Glutamatergic neuron (in vitro differentiated cells): ENCODE results near the gene NDUFV1. TPM values are rescaled to one million over a fixed set of nuclear protein-coding genes. Genes with fewer than 3 reads are reported as not detected.

Source experiments
- DNase-seq: peaks from one replicate; pipeline ENCODE4 v3.0.0; 2022
- H3K27ac Mint-ChIP-seq: one replicate; pipeline ENCODE4 v1.8.0; 2020; ENCODE audit warnings: mild to moderate bottlenecking, mixed read lengths, inconsistent platforms; ENCODE audit not compliant: unreplicated experiment
- H3K27me3 Mint-ChIP-seq: one replicate; pipeline ENCODE4 v1.8.0; 2020; ENCODE audit warnings: mild to moderate bottlenecking, moderate library complexity, mixed read lengths, inconsistent platforms; ENCODE audit not compliant: unreplicated experiment
- H3K36me3 Mint-ChIP-seq: one replicate; pipeline ENCODE4 v1.8.0; 2020; ENCODE audit warnings: mild to moderate bottlenecking, mixed read lengths, inconsistent platforms; ENCODE audit not compliant: unreplicated experiment
- H3K4me1 Mint-ChIP-seq: one replicate; pipeline ENCODE4 v1.8.0; 2020; ENCODE audit warnings: mild to moderate bottlenecking, low read depth, mixed read lengths, inconsistent platforms; ENCODE audit not compliant: unreplicated experiment
- H3K4me3 Mint-ChIP-seq: one replicate; pipeline ENCODE4 v1.8.0; 2020; ENCODE audit warnings: mild to moderate bottlenecking, mixed read lengths, inconsistent platforms; ENCODE audit not compliant: unreplicated experiment
- H3K9me3 Mint-ChIP-seq: one replicate; pipeline ENCODE4 v1.8.0; 2020; ENCODE audit warnings: mild to moderate bottlenecking, moderate library complexity, mixed read lengths, inconsistent platforms; ENCODE audit not compliant: unreplicated experiment
- total RNA-seq: library from RNA; stranded (reverse); fragmentation: NEBNext Ultra II Directional; extraction: Animal tissue kit (Norgen Biotek cat#: 25700); gene quantifications from one replicate; pipeline ENCODE4 v1.2.1, GENCODE V29; 2021; ENCODE audit not compliant: unreplicated experiment
- TF ChIP-seq, protein P1 (sequence below): fragments of 200-600 bp; sonication (generic); IDR thresholded peaks from one replicate; pipeline ENCODE4 v1.5.0; 2021; ENCODE audit not compliant: partially characterized antibody, unreplicated experiment

The NDUFV1 gene
- total RNA-seq, 1 donor from 2014 or later = 216 TPM

DNA sequence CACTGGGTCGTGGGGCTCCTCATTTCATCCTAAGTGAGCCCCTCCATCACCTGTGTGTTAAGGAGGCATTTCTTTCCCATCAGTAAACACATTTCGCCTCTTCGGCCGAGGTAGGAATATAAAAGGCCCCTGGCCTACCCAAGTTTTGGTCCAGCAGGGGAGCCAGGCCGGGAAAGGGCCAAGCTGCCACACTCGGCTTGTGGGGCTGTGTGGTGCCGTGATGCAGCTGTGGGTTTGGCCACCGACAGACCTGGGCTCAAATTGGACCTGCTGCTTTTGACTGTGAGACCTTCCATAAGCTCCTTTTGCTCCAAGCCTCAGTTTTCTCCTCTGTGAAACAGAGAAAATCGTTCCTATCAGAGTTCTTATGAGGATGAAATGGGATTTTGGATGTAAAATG lies 771 bp downstream of the NDUFV1 start:
- TF ChIP-seq, protein P1, sequence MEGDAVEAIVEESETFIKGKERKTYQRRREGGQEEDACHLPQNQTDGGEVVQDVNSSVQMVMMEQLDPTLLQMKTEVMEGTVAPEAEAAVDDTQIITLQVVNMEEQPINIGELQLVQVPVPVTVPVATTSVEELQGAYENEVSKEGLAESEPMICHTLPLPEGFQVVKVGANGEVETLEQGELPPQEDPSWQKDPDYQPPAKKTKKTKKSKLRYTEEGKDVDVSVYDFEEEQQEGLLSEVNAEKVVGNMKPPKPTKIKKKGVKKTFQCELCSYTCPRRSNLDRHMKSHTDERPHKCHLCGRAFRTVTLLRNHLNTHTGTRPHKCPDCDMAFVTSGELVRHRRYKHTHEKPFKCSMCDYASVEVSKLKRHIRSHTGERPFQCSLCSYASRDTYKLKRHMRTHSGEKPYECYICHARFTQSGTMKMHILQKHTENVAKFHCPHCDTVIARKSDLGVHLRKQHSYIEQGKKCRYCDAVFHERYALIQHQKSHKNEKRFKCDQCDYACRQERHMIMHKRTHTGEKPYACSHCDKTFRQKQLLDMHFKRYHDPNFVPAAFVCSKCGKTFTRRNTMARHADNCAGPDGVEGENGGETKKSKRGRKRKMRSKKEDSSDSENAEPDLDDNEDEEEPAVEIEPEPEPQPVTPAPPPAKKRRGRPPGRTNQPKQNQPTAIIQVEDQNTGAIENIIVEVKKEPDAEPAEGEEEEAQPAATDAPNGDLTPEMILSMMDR = no peak
- H3K27ac Mint-ChIP-seq = peak overlapping the region; percentile 94
- no peak for DNase-seq
- peak overlapping the region; percentile 98 for H3K4me3 Mint-ChIP-seq
- peaks cover 8% of the 10 kb centered on the region for H3K27me3 Mint-ChIP-seq
- H3K36me3 Mint-ChIP-seq = no peaks in the 10 kb centered on the region
- peaks cover 6% of the 10 kb centered on the region for H3K9me3 Mint-ChIP-seq
- H3K4me1 Mint-ChIP-seq = peaks cover 14% of the 10 kb centered on the region

DNA sequence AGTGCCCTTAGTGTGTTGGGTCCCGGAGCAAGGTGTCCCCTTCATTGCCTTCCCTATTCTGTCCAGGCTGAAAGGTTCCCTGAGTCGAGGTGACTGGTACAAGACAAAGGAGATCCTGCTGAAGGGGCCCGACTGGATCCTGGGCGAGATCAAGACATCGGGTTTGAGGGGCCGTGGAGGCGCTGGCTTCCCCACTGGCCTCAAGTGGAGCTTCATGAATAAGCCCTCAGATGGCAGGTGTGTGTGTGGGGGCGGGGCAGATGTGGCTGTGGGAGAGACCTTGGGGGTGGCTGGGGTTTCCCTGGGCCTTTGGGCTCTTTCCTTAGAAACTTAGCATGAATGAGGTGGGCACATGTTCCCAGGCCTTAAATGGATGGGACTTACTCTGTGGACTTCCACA lies 1.8 kb downstream of the NDUFV1 start:
- H3K4me3 Mint-ChIP-seq = peak overlapping the region; percentile 20
- peaks cover 7% of the 10 kb centered on the region for H3K4me1 Mint-ChIP-seq
- H3K27me3 Mint-ChIP-seq = peaks cover 8% of the 10 kb centered on the region
- no peak overlapping the region for H3K27ac Mint-ChIP-seq
- TF ChIP-seq, protein P1 = no peak
- DNase-seq = no peak
- peaks cover 6% of the 10 kb centered on the region for H3K9me3 Mint-ChIP-seq
- no peaks in the 10 kb centered on the region for H3K36me3 Mint-ChIP-seq

DNA sequence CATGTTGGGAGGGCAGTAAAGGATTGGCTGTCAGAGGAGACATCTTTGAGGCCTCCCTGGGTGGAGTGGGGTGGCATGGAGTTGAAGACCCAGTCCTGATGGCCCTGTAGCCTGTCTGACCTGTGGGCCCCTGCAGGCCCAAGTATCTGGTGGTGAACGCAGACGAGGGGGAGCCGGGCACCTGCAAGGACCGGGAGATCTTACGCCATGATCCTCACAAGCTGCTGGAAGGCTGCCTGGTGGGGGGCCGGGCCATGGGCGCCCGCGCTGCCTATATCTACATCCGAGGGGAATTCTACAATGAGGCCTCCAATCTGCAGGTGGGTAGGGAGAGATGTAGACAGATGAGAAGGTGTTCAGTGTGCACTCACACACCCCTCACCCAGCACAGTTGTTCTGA lies 2.6 kb downstream of the NDUFV1 start:
- no peak overlapping the region for H3K4me3 Mint-ChIP-seq
- H3K27me3 Mint-ChIP-seq = peaks cover 6% of the 10 kb centered on the region
- no peaks in the 10 kb centered on the region for H3K36me3 Mint-ChIP-seq

DNA sequence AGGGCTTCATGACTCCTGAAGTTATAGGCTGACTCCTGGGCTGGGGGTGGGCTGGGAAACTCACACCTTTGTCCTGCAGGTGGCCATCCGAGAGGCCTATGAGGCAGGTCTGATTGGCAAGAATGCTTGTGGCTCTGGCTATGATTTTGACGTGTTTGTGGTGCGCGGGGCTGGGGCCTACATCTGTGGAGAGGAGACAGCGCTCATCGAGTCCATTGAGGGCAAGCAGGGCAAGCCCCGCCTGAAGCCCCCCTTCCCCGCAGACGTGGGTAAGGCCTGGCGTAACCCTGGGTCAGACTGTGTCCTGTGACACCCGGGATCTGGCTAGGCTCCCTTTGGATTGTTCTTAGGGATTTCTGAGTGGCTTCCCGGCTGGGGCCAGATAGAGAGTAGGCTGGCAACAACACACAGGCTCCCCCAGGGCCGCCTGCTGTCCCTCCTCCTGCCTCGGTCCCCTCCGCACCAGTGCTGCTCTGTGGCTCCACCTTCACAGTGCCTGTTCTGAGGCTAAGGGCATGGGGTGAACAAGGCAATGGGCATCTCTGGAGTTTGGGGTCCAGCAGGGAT lies 3.6 kb downstream of the NDUFV1 start:
- no peak overlapping the region for H3K4me3 Mint-ChIP-seq
- H3K36me3 Mint-ChIP-seq = no peaks in the 10 kb centered on the region
- DNase-seq = no peak
- peaks cover 6% of the 10 kb centered on the region for H3K9me3 Mint-ChIP-seq
- H3K27ac Mint-ChIP-seq = no peak overlapping the region
- TF ChIP-seq, protein P1 = no peak
- peaks cover 4% of the 10 kb centered on the region for H3K27me3 Mint-ChIP-seq
- H3K4me1 Mint-ChIP-seq = no peaks in the 10 kb centered on the region

More for the DNA sequence above, 2.6 kb downstream of the NDUFV1 start:
- TF ChIP-seq, protein P1 = no peak
- H3K9me3 Mint-ChIP-seq = peaks cover 6% of the 10 kb centered on the region
- H3K27ac Mint-ChIP-seq = no peak overlapping the region
- H3K4me1 Mint-ChIP-seq = peaks cover 4% of the 10 kb centered on the region
- no peak for DNase-seq

DNA sequence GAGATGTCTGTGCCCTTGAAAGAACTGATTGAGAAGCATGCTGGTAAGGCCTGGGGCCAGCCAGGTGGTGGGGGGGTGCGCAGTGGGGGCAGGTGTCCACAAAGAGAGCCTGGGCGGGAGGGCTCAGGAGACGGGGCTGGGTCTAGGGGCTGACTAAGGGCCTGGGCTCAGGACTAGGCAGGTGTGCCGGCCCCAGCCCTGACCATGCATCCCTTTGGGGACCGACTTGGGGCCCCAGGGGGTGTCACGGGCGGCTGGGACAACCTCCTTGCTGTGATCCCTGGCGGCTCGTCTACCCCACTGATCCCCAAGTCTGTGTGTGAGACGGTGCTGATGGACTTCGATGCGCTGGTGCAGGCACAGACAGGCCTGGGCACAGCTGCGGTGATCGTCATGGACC lies 4.4 kb downstream of the NDUFV1 start:
- H3K27ac Mint-ChIP-seq = no peak overlapping the region
- H3K27me3 Mint-ChIP-seq = peaks cover 3% of the 10 kb centered on the region

More for the DNA sequence above, 4.4 kb downstream of the NDUFV1 start:
- Mint-ChIP-seq H3K4me3 (no peak overlapping the region), H3K4me1 (no peaks in the 10 kb centered on the region), H3K36me3 (no peaks in the 10 kb centered on the region), H3K9me3 (peaks cover 3% of the 10 kb centered on the region)
- no peak for DNase-seq
- TF ChIP-seq, protein P1 = no peak
